Adrenal gland (tissue), 12 donors: ENCODE measurements around the gene FHL5. TPM values are rescaled to one million over a fixed set of nuclear protein-coding genes. Genes with fewer than 3 reads are reported as not detected.
A peak's percentile ranks its signal among the peaks of the same experiment; 100 is the strongest.

ENCODE experiments used
- DNase-seq, 7 donors: peaks; one replicate each; pipeline ENCODE4 v3.0.0-alpha.2; 2019 to 2020
- H3K27ac ChIP-seq, 5 donors: fragments of 200-600 bp; sonication (generic) in 4 of 5; 1 replicate in 3 of 5; 2 replicates in 2 of 5; pipeline versions ENCODE4 v1.5.1 to v1.8.0; 2016 to 2020; ENCODE audit warnings: mild to moderate bottlenecking in 1 of 5
- H3K27me3 ChIP-seq: fragments of 200-600 bp; 2 replicates; pipeline ENCODE4 v1.8.0; 2021
- H3K36me3 ChIP-seq, 2 donors: fragments of 200-600 bp; replicated peaks in 1 of 2; 1 replicate in 1 of 2; 2 replicates in 1 of 2; pipeline versions ENCODE4 v1.5.1 to v1.8.0; 2018 to 2022
- H3K4me1 ChIP-seq, 2 donors: fragments of 200-600 bp; replicated peaks in 1 of 2; 1 replicate in 1 of 2; 2 replicates in 1 of 2; pipeline versions ENCODE4 v1.5.1 to v1.8.0; 2018 to 2021
- H3K4me3 ChIP-seq, 4 donors: fragments of 200-600 bp; sonication (generic) in 3 of 4; one replicate each; pipeline ENCODE4 v1.5.1; 2016 to 2018
- H3K9me3 ChIP-seq, 3 donors: fragments of 200-600 bp; sonication (generic) in 1 of 3; replicated peaks in 1 of 3; 1 replicate in 2 of 3; 2 replicates in 1 of 3; pipeline versions ENCODE4 v1.5.1 to v1.8.0; 2016 to 2021
- CTCF ChIP-seq, 6 experiments: fragments of 450-650 bp in 4 of 6; fragments of 200-600 bp in 2 of 6; sonication (generic) in 1 of 6; IDR thresholded peaks; 1 replicate in 5 of 6; 2 replicates in 1 of 6; pipeline versions ENCODE4 v1.5.1 to v1.8.0; 2016 to 2021; ENCODE audit warnings: antibody characterized with exemption in 6 of 6, mild to moderate bottlenecking in 2 of 6, moderate library complexity in 1 of 6
- POLR2A ChIP-seq, 2 donors: fragments of 450-650 bp; IDR thresholded peaks; one replicate each; pipeline ENCODE4 v1.6.1; 2017; ENCODE audit warnings: antibody characterized with exemption in 2 of 2, mild to moderate bottlenecking in 2 of 2, moderate library complexity in 1 of 2
- WGBS, 4 donors: extraction: QIAGEN DNeasy Blood & Tissue Kit in 2 of 4; methylation state at CpG; one replicate each; pipeline versions ENCODE4 v1.1.5 to v1.1.7; 2013 to 2017; 5-methylcytosine and 5-hydroxymethylcytosine counted together
- intact Hi-C, 2 donors: fragments of 100-400 bp; cut with DNase I; formaldehyde crosslinking; loops; one replicate each; pipeline versions ENCODE4 v1.14.1 to v1.15.0; 2022 to 2023
- polyA plus RNA-seq, 3 donors: library from polyadenylated mRNA; stranded (reverse); fragments of 200-250 nt in 2 of 3; fragments of 350-450 nt in 1 of 3; fragmentation: Illumina TruSeq in 1 of 3; extraction: RNeasy Lipid Tissue Mini Kit (QIAGEN cat#74804) in 1 of 3; gene quantifications; one replicate each; pipeline ENCODE4 v1.2.3, GENCODE V29; 2013 to 2014
- total RNA-seq, 9 donors: library from RNA; depleted of rRNA in 4 of 9; stranded (reverse); fragments of >200 nt in 4 of 9; fragments of 120-200 nt in 1 of 9; fragmentation: NEBNext Ultra II Directional in 1 of 9; extraction: Animal tissue kit (Norgen Biotek cat#: 25700) in 1 of 9; gene quantifications; one replicate each; pipeline versions ENCODE4 v1.1.0 to v1.2.4, GENCODE V29; 2013 to 2023
- donor health status: healthy with polysubstance abuse.
- donor health status: Bipolar disorder and iron deficiency.
- donor health status: DM: yes; HTN: yes; CAD: no.
- donor health status: DM: no; HTN: no; CAD: no.
- donor health status: DM: no; HTN: no; CAD: no.
- donor health status: DM: yes; HTN: yes; CAD: no.

The FHL5 gene
- total and polyA plus RNA-seq, 12 donors = 2.3 to 48.1 (median 12.7) TPM

- H3K27me3 ChIP-seq = no peaks in the 10 kb centered on the region
- H3K27ac ChIP-seq = no peak overlapping the region
- H3K4me1 ChIP-seq = peaks cover 6 to 10% of the 10 kb centered on the region in 2 donors
- TF ChIP-seq CTCF (IDR thresholded peaks at IDR 0.05) = no peak
- no peak for TF ChIP-seq POLR2A (IDR thresholded peaks at IDR 0.05)
- no peaks in the 10 kb centered on the region for H3K36me3 ChIP-seq
- no peak overlapping the region for H3K4me3 ChIP-seq
- WGBS, 4 donors = 71 to 81% (median 76%) methylated on average over 3 of the region's 3 CpGs
- no peak for DNase-seq
- intact Hi-C loops = no loop called here
- peaks cover 0 to 3% (median under 1%) of the 10 kb centered on the region in 3 donors for H3K9me3 ChIP-seq
Measured at GRCh38 chr6:96575359-96575758, 12.4 kb downstream of the FHL5 start.

- H3K27ac ChIP-seq = no peak overlapping the region
- H3K27me3 ChIP-seq = no peaks in the 10 kb centered on the region
- H3K36me3 ChIP-seq = no peaks in the 10 kb centered on the region
- H3K4me3 ChIP-seq = no peak overlapping the region
- TF ChIP-seq POLR2A (IDR thresholded peaks at IDR 0.05) (no peak), CTCF (IDR thresholded peaks at IDR 0.05) (no peak)
- intact Hi-C loops = no loop called here
- H3K9me3 ChIP-seq = no peaks in the 10 kb centered on the region
- H3K4me1 ChIP-seq = peaks cover 6 to 10% of the 10 kb centered on the region in 2 donors
- WGBS, 4 donors = 67 to 75% (median 74%) methylated on average over 4 of the region's 4 CpGs
- no peak for DNase-seq
Measured at GRCh38 chr6:96576221-96576620, 13.3 kb downstream of the FHL5 start.

- TF ChIP-seq POLR2A (IDR thresholded peaks at IDR 0.05) (no peak), CTCF (IDR thresholded peaks at IDR 0.05) (no peak)
Measured at GRCh38 chr6:96582021-96582420, 19.1 kb downstream of the FHL5 start.

GRCh38 chr6:96582436-96582835 is 19.5 kb downstream of the FHL5 start:
- intact Hi-C loops = no loop called here
- no peaks in the 10 kb centered on the region for H3K27me3 ChIP-seq
- peaks cover 2 to 6% of the 10 kb centered on the region in 2 donors for H3K4me1 ChIP-seq
- TF ChIP-seq CTCF (IDR thresholded peaks at IDR 0.05) (no peak), POLR2A (IDR thresholded peaks at IDR 0.05) (no peak)
- H3K9me3 ChIP-seq = no peaks in the 10 kb centered on the region
- no peak for DNase-seq
- no peak overlapping the region for H3K27ac ChIP-seq
- H3K36me3 ChIP-seq = no peaks in the 10 kb centered on the region
- H3K4me3 ChIP-seq = no peak overlapping the region
- WGBS, 4 donors = 61 to 74% (median 69%) methylated on average over 1 of the region's 1 CpG

More at GRCh38 chr6:96582021-96582420, 19.1 kb downstream of the FHL5 start:
- Histone ChIP-seq H3K9me3 (no peaks in the 10 kb centered on the region), H3K36me3 (no peaks in the 10 kb centered on the region), H3K27me3 (no peaks in the 10 kb centered on the region), H3K27ac (peak overlapping the region in 1 of 5 donors; percentile 18), H3K4me3 (no peak overlapping the region), H3K4me1 (peaks cover 6 to 10% of the 10 kb centered on the region in 2 donors)
- intact Hi-C loops = no loop called here
- no peak for DNase-seq
- WGBS, 4 donors = 78 to 86% (median 84%) methylated on average over 2 of the region's 2 CpGs
